Measurements from ENCODE around the gene TMEM244.

TMEM244 gene

DNA sequence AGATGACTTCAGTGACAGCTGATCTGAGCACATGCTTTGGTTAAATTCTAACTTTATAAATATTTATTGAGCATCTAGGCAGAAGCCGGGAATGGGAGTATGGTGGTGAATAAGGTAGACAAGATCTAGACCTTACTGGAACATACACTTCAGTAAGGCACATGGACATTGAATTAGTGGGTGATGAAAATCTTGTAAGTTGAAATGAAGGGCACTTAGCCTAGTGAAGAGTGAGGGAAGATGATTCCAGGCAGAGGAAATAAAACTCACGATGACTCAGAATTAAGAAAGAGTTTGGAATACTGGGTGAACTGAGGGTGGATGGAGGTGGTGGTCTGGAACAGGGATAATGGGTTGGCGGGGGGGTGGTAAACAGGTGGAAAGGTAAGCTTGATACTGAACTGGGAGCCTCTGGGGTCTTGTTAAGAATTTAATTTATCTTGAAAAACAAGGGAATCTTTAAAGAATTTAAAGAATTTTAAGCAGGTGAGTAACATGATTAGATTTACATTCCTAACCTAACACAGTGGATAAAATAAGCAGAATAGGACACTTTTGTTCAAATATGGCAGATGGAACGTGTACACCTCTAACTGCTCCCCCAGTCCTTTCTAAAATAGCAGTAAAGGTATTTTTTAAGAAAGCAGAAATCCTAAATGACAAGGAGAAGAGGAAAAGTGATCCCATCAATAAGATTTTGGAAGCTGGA, 75.9 kb downstream of the TMEM244 start:
- ChIA-PET CTCF (no interaction called here), POLR2A (no interaction called here)
- no peak for DNase-seq (ENCODE audit: extremely low spot score)
- no peak for TF ChIP-seq ARNT (IDR thresholded peaks at IDR 0.05)

Data from HEK293T (cell line).